ENCODE data around the gene CNFN.
"Not testable (repeated sequence)": the region's sequence is repeated elsewhere in the genome, so short reads cannot be mapped to it uniquely, and the experiment has no call there.

The CNFN gene

GRCh38 chr19:42351079-42351735 lies 38.9 kb downstream of the CNFN start:
- no peak for DNase-seq (ENCODE audit: low read depth, low spot score)

GRCh38 chr19:42350417-42350816 lies 39.7 kb downstream of the CNFN start:
- DNase-seq (ENCODE audit: low read depth, low spot score): no peak

GRCh38 chr19:42349378-42350107 lies 40.6 kb downstream of the CNFN start:
- no peak for DNase-seq (ENCODE audit: low read depth, low spot score)

DNA sequence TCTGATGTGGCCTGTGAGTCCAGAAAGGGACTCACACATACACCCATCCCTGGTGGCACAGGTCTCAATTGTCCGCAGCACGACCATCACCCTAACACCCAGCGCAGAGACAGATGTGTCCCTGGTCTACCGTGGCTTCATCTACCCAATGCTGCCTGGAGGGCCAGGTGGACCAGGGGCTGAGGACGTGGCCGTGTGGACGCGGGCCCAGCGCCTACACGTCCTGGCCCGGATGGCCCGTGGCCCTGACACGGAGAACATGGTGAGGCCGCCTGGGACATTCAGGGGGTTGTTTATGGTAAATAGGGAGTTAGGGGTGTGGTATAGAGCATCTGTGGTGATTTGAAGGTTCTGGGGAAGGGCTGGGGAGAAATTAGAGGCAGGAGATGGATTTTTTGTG lies 41.9 kb downstream of the CNFN start:
- no peak for DNase-seq (ENCODE audit: low read depth, low spot score)

DNA sequence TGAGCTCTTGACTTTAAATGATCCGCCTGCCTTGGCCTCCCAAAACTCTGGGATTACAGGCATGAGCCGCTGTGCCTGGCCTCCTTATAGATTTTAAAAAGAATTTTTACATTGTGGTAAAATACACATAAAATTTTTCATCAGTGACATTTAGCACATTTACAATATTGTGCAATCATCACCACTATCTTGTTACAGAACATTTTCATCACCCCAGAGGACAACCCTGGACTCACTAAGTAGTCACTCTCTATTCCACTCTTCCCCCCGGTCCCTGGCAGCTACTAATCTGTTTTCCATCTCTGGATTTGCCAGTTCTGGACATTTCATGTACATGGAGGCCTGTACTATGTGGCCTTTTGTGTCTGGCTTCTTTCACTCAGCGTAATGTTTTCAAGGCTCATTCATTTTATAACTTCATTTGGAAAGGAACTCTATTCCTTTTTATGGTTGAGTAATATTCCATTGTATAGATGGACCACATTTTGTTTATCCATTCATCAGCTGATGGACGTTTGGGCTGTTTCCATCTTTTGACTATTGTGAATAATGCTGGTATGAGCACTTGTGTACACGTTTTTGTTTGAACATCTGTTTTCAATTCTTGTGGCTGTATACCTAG lies 44.8 kb downstream of the CNFN start:
- no peak for DNase-seq (ENCODE audit: low read depth, low spot score)

GRCh38 chr19:42344336-42344893 lies 45.7 kb downstream of the CNFN start:
- DNase-seq (ENCODE audit: low read depth, low spot score): no peak

GRCh38 chr19:42343344-42344110 lies 46.6 kb downstream of the CNFN start:
- no peak for DNase-seq (ENCODE audit: low read depth, low spot score)

GRCh38 chr19:42339922-42340321 lies 50.2 kb downstream of the CNFN start:
- not testable (repeated sequence) for DNase-seq (ENCODE audit: low read depth, low spot score)

DNA sequence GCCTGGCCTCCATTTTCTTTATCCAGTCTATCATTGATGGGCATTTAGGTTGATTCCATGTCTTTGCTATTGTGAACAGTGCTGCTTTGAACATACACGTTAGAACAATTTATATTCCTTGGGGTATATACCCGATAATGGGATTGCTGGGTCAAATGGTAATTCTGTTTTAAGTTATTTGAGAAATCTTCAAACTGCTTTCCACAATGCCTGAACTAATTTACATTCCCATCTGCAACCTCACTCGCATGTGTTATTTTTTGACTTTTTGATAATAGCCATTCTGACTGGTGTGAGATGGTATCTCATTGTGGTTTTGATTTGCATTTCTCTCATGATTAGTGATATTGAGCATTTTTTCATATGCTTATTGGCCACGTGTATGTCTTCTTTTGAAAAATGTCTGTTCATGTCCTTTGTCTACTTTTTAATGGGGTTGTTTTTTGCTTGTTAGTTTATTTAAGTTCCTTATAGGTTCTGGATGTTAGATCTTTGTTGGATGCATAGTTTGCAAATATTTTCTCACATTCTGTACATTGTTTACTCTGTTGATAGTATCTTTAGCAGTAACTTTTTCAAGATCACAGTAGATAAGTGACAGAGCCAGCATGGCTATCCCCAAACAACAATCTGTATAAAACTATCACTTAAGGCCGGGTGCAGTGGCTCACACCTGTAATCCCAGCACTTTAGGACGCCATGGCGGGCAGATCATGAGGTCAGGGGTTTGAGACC lies 50.8 kb downstream of the CNFN start:
- DNase-seq (ENCODE audit: low read depth, low spot score): not testable (repeated sequence)
